Stomach smooth muscle (tissue), 2 donors: ENCODE data around the gene USH2A.

Experiments
- H3K27ac ChIP-seq: one replicate; pipeline ENCODE4 v1.7.0; 2013; ENCODE audit warnings: mild to moderate bottlenecking, low read length, inconsistent platforms
- H3K27me3 ChIP-seq, 2 donors: one replicate each; pipeline ENCODE4 v1.7.0; 2013; ENCODE audit warnings: low read length in 2 of 2; ENCODE audit not compliant: insufficient read depth in 2 of 2, control insufficient read depth in 1 of 2
- H3K36me3 ChIP-seq, 2 donors: one replicate each; pipeline ENCODE4 v1.7.0; 2013; ENCODE audit warnings: low read length in 2 of 2; ENCODE audit not compliant: control insufficient read depth in 2 of 2, insufficient read depth in 2 of 2
- H3K4me1 ChIP-seq: one replicate; pipeline ENCODE4 v1.7.0; 2013; ENCODE audit warnings: low read length; ENCODE audit not compliant: control insufficient read depth, insufficient read depth
- H3K4me3 ChIP-seq, 2 donors: one replicate each; pipeline ENCODE4 v1.7.0; 2013; ENCODE audit warnings: low read length in 2 of 2
- H3K9ac ChIP-seq, 2 donors: one replicate each; pipeline ENCODE4 v1.7.0; 2013; ENCODE audit warnings: low read length in 2 of 2, mild to moderate bottlenecking in 1 of 2
- H3K9me3 ChIP-seq, 2 donors: one replicate each; pipeline ENCODE4 v1.7.0; 2013; ENCODE audit warnings: low read length in 2 of 2; ENCODE audit not compliant: control insufficient read depth in 2 of 2
- donor health status: healthy.
- donor health status: Pancreatic carcinoma.

The USH2A gene

DNA sequence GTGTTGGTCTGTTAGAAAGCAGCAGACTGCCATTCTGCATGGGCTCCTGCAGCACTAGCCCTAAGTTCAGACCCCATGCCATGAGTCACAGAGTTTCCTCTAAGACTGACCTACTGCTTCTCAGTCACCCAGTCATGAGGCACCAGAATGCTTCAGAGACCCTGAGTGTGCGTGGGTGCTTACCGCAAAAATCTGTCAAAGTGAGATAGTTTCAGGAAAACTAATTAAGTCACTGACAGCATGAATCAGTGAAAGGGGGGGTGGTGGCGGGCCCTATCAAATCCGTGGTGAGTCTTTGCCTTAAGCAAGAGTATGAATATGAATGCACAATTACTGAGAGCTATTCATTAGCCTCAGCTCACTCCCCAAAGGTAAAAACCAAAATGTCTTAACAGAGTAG, 758.0 kb downstream of the USH2A start:
- Histone ChIP-seq H3K9ac (no peak overlapping the region), H3K27me3 (no peaks in the 10 kb centered on the region), H3K4me3 (no peak overlapping the region), H3K36me3 (no peaks in the 10 kb centered on the region), H3K27ac (no peak overlapping the region), H3K9me3 (no peaks in the 10 kb centered on the region), H3K4me1 (no peaks in the 10 kb centered on the region)

DNA sequence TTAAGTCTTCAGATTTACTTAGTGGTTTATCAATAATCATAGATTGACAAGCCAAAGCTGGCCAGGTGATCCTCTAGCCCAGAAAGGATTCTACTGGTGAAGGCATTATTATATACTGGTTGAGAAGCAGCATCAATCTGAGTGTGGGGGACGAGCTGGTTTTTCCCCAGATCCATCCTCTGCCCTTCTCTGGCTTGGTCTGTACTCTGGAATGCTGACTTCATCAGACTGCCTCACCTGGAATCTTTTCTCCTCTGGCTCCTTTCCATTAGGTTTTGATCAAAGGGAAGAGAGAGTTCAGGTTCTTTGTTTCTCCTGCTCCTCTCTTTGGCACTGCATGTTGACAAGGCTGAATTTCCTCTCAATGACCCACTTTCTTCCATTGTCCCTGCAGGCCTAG, 762.2 kb downstream of the USH2A start:
- H3K4me3 ChIP-seq: no peak overlapping the region
- H3K36me3 ChIP-seq: no peaks in the 10 kb centered on the region
- H3K4me1 ChIP-seq: no peaks in the 10 kb centered on the region
- H3K9me3 ChIP-seq: no peaks in the 10 kb centered on the region
- H3K27me3 ChIP-seq: no peaks in the 10 kb centered on the region
- H3K9ac ChIP-seq: no peak overlapping the region
- no peak overlapping the region for H3K27ac ChIP-seq

DNA sequence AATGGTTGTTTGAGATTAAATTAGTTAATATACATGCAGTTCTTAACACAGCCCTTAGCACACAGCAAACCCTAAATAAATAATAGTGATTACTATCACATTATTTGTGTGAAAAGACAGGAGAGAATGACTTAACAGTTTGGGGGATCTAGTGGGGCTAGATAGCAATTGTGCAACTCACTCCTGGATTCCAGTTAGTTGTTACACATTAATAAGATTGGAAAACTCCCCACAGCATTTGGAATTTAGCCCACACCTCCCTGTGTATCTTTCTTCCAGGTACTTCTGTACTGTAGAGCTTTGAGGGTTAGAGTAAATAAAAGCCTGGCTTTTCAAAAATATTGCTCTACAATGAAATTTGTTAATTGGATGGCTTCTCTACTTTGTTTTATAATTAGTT, 763.0 kb downstream of the USH2A start:
- no peak overlapping the region for H3K27ac ChIP-seq
- H3K27me3 ChIP-seq: no peaks in the 10 kb centered on the region
- H3K9me3 ChIP-seq: no peaks in the 10 kb centered on the region
- H3K4me1 ChIP-seq: no peaks in the 10 kb centered on the region
- no peak overlapping the region for H3K9ac ChIP-seq
- no peak overlapping the region for H3K4me3 ChIP-seq
- no peaks in the 10 kb centered on the region for H3K36me3 ChIP-seq

DNA sequence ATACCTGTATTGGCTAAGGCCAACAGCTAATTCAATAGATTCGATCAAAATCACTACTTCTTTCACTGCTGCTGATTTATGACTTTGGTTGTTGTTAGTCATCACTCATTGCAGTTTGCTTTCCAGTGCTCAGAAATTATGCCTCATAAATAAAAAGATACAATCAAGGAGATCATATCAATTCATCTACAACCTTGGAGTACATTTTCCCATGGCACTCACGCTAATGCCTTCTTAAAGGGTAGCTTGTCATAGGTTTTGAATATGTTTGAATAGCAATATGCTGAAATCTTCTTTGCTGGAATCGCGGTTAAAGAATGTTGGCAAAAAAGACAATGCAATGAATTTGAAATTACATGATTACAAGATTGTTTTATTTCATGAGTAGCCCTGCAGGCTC, 766.2 kb downstream of the USH2A start:
- Histone ChIP-seq H3K27ac (no peak overlapping the region), H3K9me3 (no peaks in the 10 kb centered on the region), H3K4me3 (no peak overlapping the region), H3K36me3 (no peaks in the 10 kb centered on the region), H3K4me1 (no peaks in the 10 kb centered on the region), H3K9ac (no peak overlapping the region), H3K27me3 (no peaks in the 10 kb centered on the region)

DNA sequence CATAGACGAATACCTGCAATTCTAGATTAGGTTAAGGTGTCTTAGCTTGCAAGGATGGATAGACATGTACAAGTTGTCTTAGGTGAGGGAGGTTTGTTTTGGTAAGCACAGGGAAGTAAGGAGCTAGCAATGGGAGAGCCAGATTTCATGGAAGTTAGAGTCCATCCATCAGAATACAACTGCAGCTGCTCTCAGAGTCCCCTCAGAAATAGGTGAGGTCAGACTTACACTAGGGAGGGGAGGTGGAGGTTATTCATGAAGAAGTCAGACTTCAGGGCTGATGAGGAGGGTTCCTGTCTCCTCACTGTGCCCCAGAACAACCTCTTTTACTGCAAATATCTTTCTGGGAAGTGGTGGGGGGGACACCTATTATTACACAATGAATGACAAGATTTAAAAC, 770.9 kb downstream of the USH2A start:
- no peaks in the 10 kb centered on the region for H3K4me1 ChIP-seq
- no peak overlapping the region for H3K4me3 ChIP-seq
- H3K9me3 ChIP-seq: no peaks in the 10 kb centered on the region
- H3K36me3 ChIP-seq: no peaks in the 10 kb centered on the region
- H3K27ac ChIP-seq: no peak overlapping the region
- no peak overlapping the region for H3K9ac ChIP-seq
- H3K27me3 ChIP-seq: peaks cover 0 to 3% of the 10 kb centered on the region in 2 donors

DNA sequence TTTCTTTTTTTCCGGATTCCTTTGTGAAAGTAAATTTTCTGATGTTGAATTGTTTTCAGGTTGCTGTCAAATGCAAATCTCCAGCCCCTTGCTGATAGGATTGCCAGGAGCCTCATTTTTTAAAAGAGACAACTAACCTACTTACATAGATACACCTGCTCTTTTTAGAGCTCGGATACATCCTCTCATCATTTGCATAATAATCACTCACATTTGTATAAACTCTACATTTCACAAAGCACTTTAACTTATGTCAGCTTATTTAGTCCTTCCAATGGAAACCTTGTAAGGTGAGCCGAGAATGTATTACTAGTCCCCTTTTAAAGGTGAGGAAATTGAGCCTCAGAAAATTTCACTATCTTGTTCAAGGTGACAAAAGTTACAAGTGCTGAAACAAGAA, 771.4 kb downstream of the USH2A start:
- Histone ChIP-seq H3K9ac (no peak overlapping the region), H3K36me3 (no peaks in the 10 kb centered on the region), H3K4me3 (no peak overlapping the region)

DNA sequence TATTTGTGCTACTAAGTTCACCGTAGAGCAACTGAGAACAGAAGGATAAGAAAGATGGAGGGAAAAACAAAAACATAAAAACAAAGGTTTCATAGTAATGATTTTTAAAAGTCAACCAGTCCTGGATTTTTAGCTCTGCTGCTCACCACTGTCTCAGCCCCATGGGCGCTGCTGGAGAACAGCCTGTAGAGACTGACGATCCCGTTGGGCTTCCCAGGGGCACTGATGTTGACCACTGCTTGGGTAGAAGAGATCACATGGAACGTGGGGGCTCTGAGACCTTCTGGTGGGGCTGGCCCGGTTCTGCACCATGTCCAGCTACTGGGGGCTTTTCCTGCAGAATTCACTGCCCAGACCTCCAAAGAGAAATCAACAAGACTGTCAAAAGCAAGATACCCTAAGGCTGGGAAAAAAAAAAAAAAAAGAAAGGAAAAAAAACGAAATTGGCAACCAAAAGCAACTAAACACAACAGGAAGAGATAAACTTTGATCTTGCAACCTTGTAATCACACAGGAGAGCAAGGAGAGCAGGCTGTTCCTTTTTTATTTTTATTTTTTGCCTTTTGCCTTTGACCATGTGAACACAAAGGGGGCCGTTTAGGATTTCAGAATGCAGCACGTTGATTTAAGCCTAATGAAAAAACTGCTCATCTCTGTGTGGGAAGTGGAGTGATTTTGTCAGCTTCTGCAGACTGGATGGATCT, 772.6 kb downstream of the USH2A start:
- Histone ChIP-seq H3K9me3 (no peaks in the 10 kb centered on the region), H3K9ac (no peak overlapping the region), H3K27me3 (peaks cover 0 to 3% of the 10 kb centered on the region in 2 donors), H3K27ac (no peak overlapping the region), H3K4me3 (no peak overlapping the region), H3K36me3 (no peaks in the 10 kb centered on the region), H3K4me1 (no peaks in the 10 kb centered on the region)

More for the DNA sequence above, 771.4 kb downstream of the USH2A start:
- Histone ChIP-seq H3K27me3 (peaks cover 0 to 3% of the 10 kb centered on the region in 2 donors), H3K27ac (no peak overlapping the region), H3K4me1 (no peaks in the 10 kb centered on the region), H3K9me3 (no peaks in the 10 kb centered on the region)

DNA sequence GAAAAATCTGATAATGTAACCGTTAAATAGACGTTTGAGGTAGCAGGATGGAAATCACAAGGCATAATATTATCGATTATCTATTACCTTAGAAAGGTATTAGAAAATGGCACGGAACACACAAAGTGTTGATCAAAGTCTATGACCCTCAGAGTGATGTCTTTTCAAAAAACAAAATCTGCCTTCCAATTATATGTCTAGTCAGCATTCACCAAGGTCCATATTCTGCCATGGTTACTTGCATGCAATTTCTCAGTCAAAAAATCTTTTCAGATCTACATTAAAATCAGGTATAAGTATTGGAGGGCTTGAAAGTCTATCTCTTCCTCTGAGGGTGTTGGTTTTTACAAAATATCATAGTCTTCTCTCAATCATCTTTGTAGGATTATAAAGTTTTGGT, 774.3 kb downstream of the USH2A start:
- no peak overlapping the region for H3K9ac ChIP-seq
- no peaks in the 10 kb centered on the region for H3K36me3 ChIP-seq
- H3K9me3 ChIP-seq: no peaks in the 10 kb centered on the region
- no peak overlapping the region for H3K27ac ChIP-seq
- peaks cover 0 to 3% of the 10 kb centered on the region in 2 donors for H3K27me3 ChIP-seq
- H3K4me1 ChIP-seq: no peaks in the 10 kb centered on the region
- H3K4me3 ChIP-seq: no peak overlapping the region

DNA sequence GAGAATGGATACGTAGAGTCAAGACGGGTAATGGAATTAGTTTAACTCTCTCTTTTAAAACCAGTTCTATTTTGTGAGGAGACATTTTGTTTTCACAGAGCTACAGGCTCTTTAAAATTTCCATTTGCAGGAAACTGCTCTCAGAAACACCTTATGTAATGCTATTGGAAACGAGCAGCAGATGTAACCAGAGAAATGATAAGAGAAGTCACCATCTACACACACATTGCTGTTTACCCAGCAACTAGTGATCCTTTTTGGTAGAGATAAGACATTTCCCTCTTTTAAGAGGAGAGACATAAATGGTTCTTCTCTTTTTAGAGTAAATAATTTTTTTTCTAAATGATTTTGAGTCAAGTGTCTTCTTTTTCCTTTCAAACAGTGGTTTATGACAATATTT, 775.5 kb downstream of the USH2A start:
- no peaks in the 10 kb centered on the region for H3K36me3 ChIP-seq
- H3K27ac ChIP-seq: no peak overlapping the region
- H3K9ac ChIP-seq: no peak overlapping the region
- H3K27me3 ChIP-seq: peaks cover 0 to 3% of the 10 kb centered on the region in 2 donors
- no peaks in the 10 kb centered on the region for H3K4me1 ChIP-seq
- no peak overlapping the region for H3K4me3 ChIP-seq
- no peaks in the 10 kb centered on the region for H3K9me3 ChIP-seq

DNA sequence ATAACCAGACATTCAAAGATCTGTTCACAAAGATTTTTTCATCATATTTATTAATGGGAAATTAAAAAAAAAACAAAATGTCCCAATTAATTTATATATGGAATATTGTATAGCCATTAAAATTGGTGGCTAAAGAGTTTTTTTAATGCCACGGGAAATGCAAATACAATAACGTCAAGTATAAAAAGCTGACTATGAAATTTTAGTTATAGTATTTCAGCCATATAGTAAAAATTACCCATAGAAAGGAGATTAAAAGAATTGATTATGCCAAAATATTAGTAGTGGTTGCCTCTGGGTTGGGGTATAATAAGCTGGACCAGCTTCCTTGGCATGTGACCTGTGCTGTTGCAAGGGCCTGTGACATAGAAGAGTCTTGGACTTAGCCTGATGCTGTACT, 777.4 kb downstream of the USH2A start:
- Histone ChIP-seq H3K36me3 (no peaks in the 10 kb centered on the region), H3K9ac (no peak overlapping the region), H3K4me3 (no peak overlapping the region), H3K9me3 (no peaks in the 10 kb centered on the region), H3K4me1 (no peaks in the 10 kb centered on the region), H3K27ac (no peak overlapping the region), H3K27me3 (peaks cover 0 to 3% of the 10 kb centered on the region in 2 donors)

DNA sequence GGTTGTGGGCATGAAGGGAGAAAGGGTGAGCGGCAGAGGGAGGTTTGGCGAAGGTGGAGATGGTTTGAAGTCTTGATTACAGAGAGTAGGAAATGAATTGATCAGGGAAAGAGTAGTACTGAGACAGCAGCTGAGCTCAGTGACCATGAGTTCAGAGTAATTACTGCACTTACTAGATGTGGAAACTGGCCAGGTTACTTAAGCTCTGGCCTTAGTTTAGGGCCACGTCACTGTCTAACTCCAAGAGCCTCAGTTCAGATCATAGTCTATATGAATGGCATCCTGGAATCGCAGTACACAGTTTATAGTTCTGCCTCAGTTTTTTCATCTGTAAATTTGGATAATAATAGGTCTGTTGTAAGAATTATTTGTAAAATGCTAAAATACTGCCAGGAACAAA, 778.1 kb downstream of the USH2A start:
- Histone ChIP-seq H3K9ac (no peak overlapping the region), H3K36me3 (no peaks in the 10 kb centered on the region), H3K27ac (no peak overlapping the region), H3K4me1 (no peaks in the 10 kb centered on the region), H3K9me3 (no peaks in the 10 kb centered on the region), H3K4me3 (no peak overlapping the region), H3K27me3 (peaks cover 0 to 3% of the 10 kb centered on the region in 2 donors)
